SK-N-SH treated with all-trans-retinoic acid at 6 μM for 48 hours (cell line): ENCODE data around the gene CHP1.

Experiments
- ARNTL ChIP-seq: fragments of 450-650 bp; formaldehyde crosslinking; IDR thresholded peaks from 2 replicates; pipeline ENCODE4 v1.5.0; 2020; ENCODE audit warnings: low read depth, mild to moderate bottlenecking, moderate library complexity, borderline replicate concordance
- POU6F1 ChIP-seq: fragments of 250-450 bp; sonication (Bioruptor Pico); IDR thresholded peaks from 2 replicates; pipeline ENCODE4 v1.8.0; 2021; ENCODE audit warnings: low read depth, mild to moderate bottlenecking, moderate library complexity, borderline replicate concordance
- TSHZ2 ChIP-seq: fragments of 250-450 bp; sonication (Bioruptor Pico); IDR thresholded peaks from 2 replicates; pipeline ENCODE4 v1.5.0; 2020; ENCODE audit warnings: mild to moderate bottlenecking, moderate library complexity
- ZC3H10 ChIP-seq: fragments of 250-450 bp; sonication (Bioruptor Pico); IDR thresholded peaks from 2 replicates; pipeline ENCODE4 v1.5.1; 2021; ENCODE audit warnings: mild to moderate bottlenecking, moderate library complexity
- ZFP3 ChIP-seq: fragments of 250-450 bp; sonication (Bioruptor Pico); IDR thresholded peaks from 2 replicates; pipeline ENCODE4 v1.5.0; 2020; ENCODE audit warnings: mild to moderate bottlenecking, moderate library complexity
- ZFP30 ChIP-seq: fragments of 450-650 bp; formaldehyde crosslinking; IDR thresholded peaks from 2 replicates; pipeline ENCODE4 v1.5.0; 2022; ENCODE audit warnings: mild to moderate bottlenecking, moderate library complexity
- ZNF8 ChIP-seq: fragments of 450-650 bp; formaldehyde crosslinking; IDR thresholded peaks from 2 replicates; pipeline ENCODE4 v1.5.0; 2020; ENCODE audit warnings: mild to moderate bottlenecking, moderate library complexity

DNA sequence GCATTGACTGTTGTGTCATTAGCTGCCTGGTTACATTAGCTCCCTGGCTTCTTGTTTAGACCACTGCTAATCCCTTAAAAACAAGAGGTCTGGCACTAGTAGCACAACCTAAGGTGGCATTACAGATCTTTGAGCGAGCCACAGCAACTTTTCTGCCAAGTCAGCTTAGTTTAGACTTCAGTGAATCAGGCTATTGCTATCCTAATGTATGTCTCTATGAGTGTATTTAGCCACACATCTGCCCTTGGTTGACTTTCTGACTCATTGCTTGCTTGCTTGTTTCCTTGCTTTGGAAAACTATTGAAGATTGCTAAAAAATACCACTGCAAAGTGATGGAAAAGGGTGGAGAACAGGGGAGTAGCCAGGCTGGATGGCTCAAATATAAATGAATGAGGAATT, 50.2 kb downstream of the CHP1 start:
- no peak for TF ChIP-seq ARNTL (CRISPR knock-in tag)
- TF ChIP-seq ZFP3 (CRISPR knock-in tag): no peak
- TF ChIP-seq ZFP30 (CRISPR knock-in tag): no peak
- TF ChIP-seq TSHZ2 (CRISPR knock-in tag): no peak
- no peak for TF ChIP-seq POU6F1 (CRISPR knock-in tag)
- no peak for TF ChIP-seq ZNF8 (CRISPR knock-in tag)
- TF ChIP-seq ZC3H10 (CRISPR knock-in tag): no peak
